ENCODE results near the gene DYRK3. TPM values are rescaled to one million over a fixed set of nuclear protein-coding genes. Genes with fewer than 3 reads are reported as not detected.

DYRK3 gene
- total RNA-seq, 2 experiments from 2014 or later: 9.8 to 10.9 TPM

DNA sequence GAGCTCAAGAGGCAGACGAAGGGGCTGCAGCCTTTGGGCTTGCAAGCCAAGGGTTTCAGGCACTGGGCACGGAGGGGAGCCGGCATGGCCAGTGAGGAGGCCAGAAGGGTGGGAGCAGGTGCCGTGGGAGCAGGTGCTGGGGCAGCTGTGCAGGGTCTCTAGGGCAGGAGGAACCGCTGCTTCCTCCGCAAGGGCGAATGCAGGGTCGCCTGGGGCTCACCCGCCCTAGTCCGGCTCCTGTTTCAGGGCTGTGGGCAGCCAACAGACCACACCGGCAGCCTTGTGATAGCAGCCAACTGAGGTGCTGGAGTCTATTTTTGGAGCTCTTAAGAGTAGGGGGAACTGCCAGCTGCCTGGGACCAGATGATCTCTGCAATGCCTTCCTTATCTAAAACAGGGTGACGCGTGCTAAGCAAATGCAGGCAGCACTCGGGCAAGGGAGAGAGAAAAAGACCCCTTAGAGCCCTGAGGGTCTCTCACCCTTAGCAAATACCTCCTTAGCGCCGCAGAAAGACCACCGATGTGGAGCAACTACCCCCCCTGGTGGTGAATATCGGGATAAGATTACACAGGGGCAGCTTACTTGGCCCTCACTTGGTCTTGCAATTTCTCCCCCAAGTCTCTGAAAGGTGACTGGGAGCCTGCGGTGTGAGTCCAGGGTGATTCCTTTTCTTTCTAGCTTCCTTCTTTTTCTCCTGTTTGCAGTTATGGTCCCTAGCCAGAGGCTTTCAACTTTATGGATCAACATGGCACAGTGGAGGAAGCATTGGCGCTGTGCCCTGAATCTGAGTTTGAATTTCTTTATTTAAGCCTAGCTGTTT is 28.7 kb downstream of the DYRK3 start:
- Histone ChIP-seq H2AFZ (ENCODE audit: low read length) (peak overlapping the region; percentile 7; the same call in 1 of the 2 replicates), H3K9me2 (ENCODE audit: insufficient read depth, low read length) (no peaks in the 10 kb centered on the region), H3K27ac (ENCODE audit: low read depth, low read length, poor library complexity, severe bottlenecking) (no peak overlapping the region), H3K4me3 (ENCODE audit: low read depth, low read length, poor library complexity, severe bottlenecking) (no peak overlapping the region), H3K4me1 (ENCODE audit: insufficient read depth, low read length, poor library complexity, severe bottlenecking) (peaks cover 18% of the 10 kb centered on the region), H3K9me3 (ENCODE audit: low read length) (no peaks in the 10 kb centered on the region), H3K4me2 (ENCODE audit: low read length) (peak overlapping the region; percentile 47), H3K36me3 (ENCODE audit: insufficient read depth, low read length) (no peaks in the 10 kb centered on the region), H3K79me2 (ENCODE audit: insufficient read depth, low read depth, low read length) (no peaks in the 10 kb centered on the region), H4K20me1 (ENCODE audit: insufficient read depth, low read length) (no peaks in the 10 kb centered on the region)
- POLR2A ChIA-PET: interaction anchor here (0.8 to 3.4 kb wide), 17 partner anchors 8 to 55 kb away, joined by 3 to 31 read pairs (median 4); partner anchors contain the start of genes DYRK3 and EIF2D
- CTCF ChIA-PET (ENCODE audit: unreplicated experiment): interaction anchor here (0.6 to 3.4 kb wide), 20 partner anchors 9 to 318 kb away, joined by 3 to 72 read pairs (median 4); partner anchors contain the start of genes DYRK3, EIF2D and IKBKE
- TF ChIP-seq EZH2phosphoT487 (IDR thresholded peaks at IDR 0.05; ENCODE audit: borderline replicate concordance, low read depth, low read length): no peak
- TF ChIP-seq, protein P1, sequence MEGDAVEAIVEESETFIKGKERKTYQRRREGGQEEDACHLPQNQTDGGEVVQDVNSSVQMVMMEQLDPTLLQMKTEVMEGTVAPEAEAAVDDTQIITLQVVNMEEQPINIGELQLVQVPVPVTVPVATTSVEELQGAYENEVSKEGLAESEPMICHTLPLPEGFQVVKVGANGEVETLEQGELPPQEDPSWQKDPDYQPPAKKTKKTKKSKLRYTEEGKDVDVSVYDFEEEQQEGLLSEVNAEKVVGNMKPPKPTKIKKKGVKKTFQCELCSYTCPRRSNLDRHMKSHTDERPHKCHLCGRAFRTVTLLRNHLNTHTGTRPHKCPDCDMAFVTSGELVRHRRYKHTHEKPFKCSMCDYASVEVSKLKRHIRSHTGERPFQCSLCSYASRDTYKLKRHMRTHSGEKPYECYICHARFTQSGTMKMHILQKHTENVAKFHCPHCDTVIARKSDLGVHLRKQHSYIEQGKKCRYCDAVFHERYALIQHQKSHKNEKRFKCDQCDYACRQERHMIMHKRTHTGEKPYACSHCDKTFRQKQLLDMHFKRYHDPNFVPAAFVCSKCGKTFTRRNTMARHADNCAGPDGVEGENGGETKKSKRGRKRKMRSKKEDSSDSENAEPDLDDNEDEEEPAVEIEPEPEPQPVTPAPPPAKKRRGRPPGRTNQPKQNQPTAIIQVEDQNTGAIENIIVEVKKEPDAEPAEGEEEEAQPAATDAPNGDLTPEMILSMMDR (conservative IDR thresholded peaks at IDR 0.05; ENCODE audit: low read length): peak; percentile 92
- no TSS peak for BruUV-seq (replicated peaks)
- intact Hi-C loops (cut with micrococcal nuclease; ENCODE audit: unreplicated experiment): loop anchor here (1.0 to 2.0 kb wide), 4 partner anchors 15 to 63 kb away; no protein-coding TSS in a partner anchor
- peak; percentile 81 for DNase-seq (ENCODE audit: low spot score)

DNA sequence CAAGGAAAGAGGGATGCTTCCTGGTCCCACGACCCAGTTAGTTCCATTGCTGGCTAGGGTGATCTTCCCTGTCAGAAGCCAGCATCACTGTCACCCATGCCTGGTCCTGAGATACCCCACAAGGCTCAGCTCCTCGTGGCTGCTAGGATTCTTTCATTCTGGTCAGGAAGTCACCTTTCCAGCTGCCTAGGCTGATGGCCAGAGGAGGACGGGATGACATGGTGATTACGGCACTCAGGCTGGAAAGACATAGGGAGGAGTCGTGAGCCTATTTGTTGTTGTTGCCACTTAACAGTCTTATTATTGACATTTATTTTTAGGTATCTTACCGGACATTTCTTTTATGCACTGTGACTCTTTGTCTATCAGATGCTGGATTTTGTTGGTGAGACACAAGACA is 29.4 kb downstream of the DYRK3 start:
- no peaks in the 10 kb centered on the region for H4K20me1 ChIP-seq (ENCODE audit: insufficient read depth, low read length)
- BruUV-seq (replicated peaks): no TSS peak
- no peak for DNase-seq (ENCODE audit: low spot score)
- ChIA-PET POLR2A (interaction anchor here (0.6 to 3.4 kb wide), 10 partner anchors 10 to 37 kb away, joined by 3 to 31 read pairs (median 4); partner anchors contain the start of gene DYRK3), CTCF (ENCODE audit: unreplicated experiment) (interaction anchor here (1.1 to 3.4 kb wide), 10 partner anchors 9 to 317 kb away, joined by 3 to 72 read pairs (median 6); partner anchors contain the start of genes DYRK3 and EIF2D)
- H3K4me3 ChIP-seq (ENCODE audit: low read depth, low read length, poor library complexity, severe bottlenecking): no peak overlapping the region
- H3K79me2 ChIP-seq (ENCODE audit: insufficient read depth, low read depth, low read length): no peaks in the 10 kb centered on the region
- H2AFZ ChIP-seq (ENCODE audit: low read length): no peak overlapping the region
- TF ChIP-seq, protein P1 (conservative IDR thresholded peaks at IDR 0.05; ENCODE audit: low read length): no peak
- no peak for TF ChIP-seq EZH2phosphoT487 (IDR thresholded peaks at IDR 0.05; ENCODE audit: borderline replicate concordance, low read depth, low read length)
- no peaks in the 10 kb centered on the region for H3K36me3 ChIP-seq (ENCODE audit: insufficient read depth, low read length)
- intact Hi-C loops (cut with micrococcal nuclease; ENCODE audit: unreplicated experiment): loop anchor here (1.0 to 2.0 kb wide), 3 partner anchors 30 to 62 kb away; no protein-coding TSS in a partner anchor
- no peaks in the 10 kb centered on the region for H3K9me2 ChIP-seq (ENCODE audit: insufficient read depth, low read length)
- H3K9me3 ChIP-seq (ENCODE audit: low read length): no peaks in the 10 kb centered on the region
- H3K27ac ChIP-seq (ENCODE audit: low read depth, low read length, poor library complexity, severe bottlenecking): no peak overlapping the region
- peaks cover 18% of the 10 kb centered on the region for H3K4me1 ChIP-seq (ENCODE audit: insufficient read depth, low read length, poor library complexity, severe bottlenecking)
- no peak overlapping the region for H3K4me2 ChIP-seq (ENCODE audit: low read length)

Measured in OCI-LY7 (cell line).